Dendritic cell treated with granulocyte-macrophage colony-stimulating factor and Interleukin-4, amounts not matched to agents 40 ng/mL and 50 ng/mL, for 4 days (primary cell): ENCODE measurements around the gene LAMA5.

Source experiments
- H3K27ac Mint-ChIP-seq: one replicate; pipeline ENCODE4 v1.8.0; 2022; ENCODE audit warnings: mild to moderate bottlenecking, mixed read lengths
- H3K27me3 Mint-ChIP-seq: one replicate; pipeline ENCODE4 v1.8.0; 2022; ENCODE audit warnings: mild to moderate bottlenecking, mixed read lengths
- H3K36me3 Mint-ChIP-seq: one replicate; pipeline ENCODE4 v1.8.0; 2022; ENCODE audit warnings: low read depth, mixed read lengths
- H3K4me1 Mint-ChIP-seq: one replicate; pipeline ENCODE4 v1.8.0; 2022; ENCODE audit warnings: low read depth, mixed read lengths
- H3K4me3 Mint-ChIP-seq: one replicate; pipeline ENCODE4 v1.8.0; 2022; ENCODE audit warnings: mild to moderate bottlenecking, moderate library complexity, mixed read lengths
- H3K9me3 Mint-ChIP-seq: one replicate; pipeline ENCODE4 v1.8.0; 2022; ENCODE audit warnings: mixed read lengths
- intact Hi-C: fragments of 100-400 bp; cut with micrococcal nuclease; formaldehyde crosslinking; loops from one replicate; pipeline ENCODE4 v1.15.0; 2022

The LAMA5 gene

GRCh38 chr20:62396367-62397239 is 29.5 kb upstream of the LAMA5 start:
- H3K4me1 Mint-ChIP-seq = no peaks in the 10 kb centered on the region
- no peaks in the 10 kb centered on the region for H3K27me3 Mint-ChIP-seq
- no peak overlapping the region for H3K4me3 Mint-ChIP-seq
- peaks cover 87% of the 10 kb centered on the region for H3K36me3 Mint-ChIP-seq
- no peak overlapping the region for H3K27ac Mint-ChIP-seq
- intact Hi-C loops = no loop called here
- peaks cover 9% of the 10 kb centered on the region for H3K9me3 Mint-ChIP-seq

DNA sequence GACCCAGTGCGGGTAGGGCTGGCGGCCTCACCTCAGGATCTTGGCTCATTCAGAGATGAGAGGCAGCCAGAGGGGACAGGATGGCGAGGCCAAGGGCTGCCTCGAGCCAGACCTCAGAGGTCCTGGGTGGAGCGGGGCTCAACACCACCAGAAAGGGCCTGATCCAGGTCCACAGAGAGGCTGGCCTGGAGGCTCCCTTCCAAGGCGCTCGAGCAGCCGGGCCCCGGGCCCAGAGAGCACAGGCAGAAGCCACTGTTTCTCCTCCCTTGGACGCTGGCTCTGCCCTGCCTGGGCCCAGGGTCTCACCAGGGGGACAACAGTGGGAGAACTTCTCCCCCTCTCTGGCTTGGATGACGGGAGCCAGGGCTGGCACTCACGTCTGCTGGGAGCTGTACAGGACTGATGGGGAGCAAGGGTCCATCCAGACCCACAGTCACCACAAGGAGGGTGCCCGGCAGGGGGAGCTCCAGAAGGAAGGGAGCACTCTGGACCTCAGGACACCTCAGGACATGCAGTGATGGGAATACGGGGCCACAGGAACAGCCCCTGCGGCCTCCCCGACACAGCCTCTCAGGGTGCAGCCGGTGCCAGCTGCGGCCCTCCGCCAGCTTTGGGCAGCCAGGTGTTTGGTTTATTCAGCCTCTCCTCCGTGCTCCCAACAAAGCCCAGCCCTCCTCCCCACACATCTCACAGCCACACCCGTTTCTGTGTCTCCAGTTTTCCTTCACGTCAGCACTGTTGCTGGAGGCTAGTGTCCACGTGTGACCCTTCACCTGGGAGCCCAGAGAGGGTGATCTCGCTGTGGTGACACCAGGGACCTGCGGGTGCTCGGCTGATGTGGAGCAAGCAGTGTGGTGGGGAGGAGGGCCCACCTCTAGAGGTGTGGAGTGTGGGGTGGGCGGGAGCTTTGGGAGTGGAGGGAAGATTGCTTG is 28.5 kb upstream of the LAMA5 start:
- Mint-ChIP-seq H3K9me3 (peaks cover 9% of the 10 kb centered on the region), H3K36me3 (peaks cover 87% of the 10 kb centered on the region), H3K27ac (no peak overlapping the region), H3K4me3 (no peak overlapping the region), H3K27me3 (no peaks in the 10 kb centered on the region), H3K4me1 (no peaks in the 10 kb centered on the region)
- intact Hi-C loops = no loop called here

GRCh38 chr20:62394248-62395245 is 27.4 kb upstream of the LAMA5 start:
- no peak overlapping the region for H3K4me3 Mint-ChIP-seq

GRCh38 chr20:62393830-62394229 is 26.7 kb upstream of the LAMA5 start:
- peaks cover 95% of the 10 kb centered on the region for H3K36me3 Mint-ChIP-seq
- H3K4me1 Mint-ChIP-seq = peaks cover 8% of the 10 kb centered on the region
- intact Hi-C loops = no loop called here
- no peak overlapping the region for H3K4me3 Mint-ChIP-seq
- no peaks in the 10 kb centered on the region for H3K27me3 Mint-ChIP-seq
- peaks cover 9% of the 10 kb centered on the region for H3K9me3 Mint-ChIP-seq
- H3K27ac Mint-ChIP-seq = no peak overlapping the region

More at GRCh38 chr20:62394248-62395245, 27.4 kb upstream of the LAMA5 start:
- Mint-ChIP-seq H3K9me3 (peaks cover 9% of the 10 kb centered on the region), H3K27me3 (no peaks in the 10 kb centered on the region), H3K36me3 (peaks cover 88% of the 10 kb centered on the region), H3K4me1 (peaks cover under 1% of the 10 kb centered on the region), H3K27ac (no peak overlapping the region)
- intact Hi-C loops = no loop called here

GRCh38 chr20:62393335-62393665 is 26.2 kb upstream of the LAMA5 start:
- H3K27ac Mint-ChIP-seq = no peak overlapping the region
- H3K36me3 Mint-ChIP-seq = peaks cover 98% of the 10 kb centered on the region
- no peak overlapping the region for H3K4me3 Mint-ChIP-seq
- no peaks in the 10 kb centered on the region for H3K27me3 Mint-ChIP-seq
- H3K4me1 Mint-ChIP-seq = peaks cover 13% of the 10 kb centered on the region
- peaks cover 8% of the 10 kb centered on the region for H3K9me3 Mint-ChIP-seq
- intact Hi-C loops = no loop called here

- intact Hi-C loops = no loop called here
- Mint-ChIP-seq H3K27ac (no peak overlapping the region), H3K4me1 (peaks cover 18% of the 10 kb centered on the region), H3K27me3 (no peaks in the 10 kb centered on the region), H3K4me3 (no peak overlapping the region), H3K36me3 (peaks cover 98% of the 10 kb centered on the region), H3K9me3 (peaks cover 2% of the 10 kb centered on the region)
Measured at GRCh38 chr20:62392621-62393334, 25.7 kb upstream of the LAMA5 start.

DNA sequence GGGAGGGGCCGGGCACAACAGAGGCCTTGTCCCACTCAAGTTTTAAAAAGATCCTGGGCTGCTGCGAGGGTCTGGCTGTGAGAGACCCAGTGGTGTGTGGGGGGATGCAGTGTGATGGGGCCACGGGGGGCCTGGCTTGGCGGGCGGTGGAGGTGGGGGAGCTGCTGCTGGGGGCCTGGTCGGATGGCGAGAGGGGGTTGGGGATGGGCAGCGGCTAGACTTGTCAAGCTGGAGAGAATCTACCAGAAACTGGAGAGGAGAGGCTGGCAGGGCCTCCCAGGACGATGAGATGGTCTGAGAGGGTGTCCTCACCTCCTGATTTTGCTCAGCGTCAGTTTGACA is 24.9 kb upstream of the LAMA5 start:
- no peaks in the 10 kb centered on the region for H3K27me3 Mint-ChIP-seq
- no peaks in the 10 kb centered on the region for H3K9me3 Mint-ChIP-seq
- H3K4me1 Mint-ChIP-seq = peaks cover 24% of the 10 kb centered on the region
- intact Hi-C loops = no loop called here
- H3K36me3 Mint-ChIP-seq = peaks cover 98% of the 10 kb centered on the region
- no peak overlapping the region for H3K27ac Mint-ChIP-seq
- no peak overlapping the region for H3K4me3 Mint-ChIP-seq

GRCh38 chr20:62391165-62392076 is 24.3 kb upstream of the LAMA5 start:
- H3K4me3 Mint-ChIP-seq = no peak overlapping the region
- peaks cover 24% of the 10 kb centered on the region for H3K4me1 Mint-ChIP-seq
- peaks cover 95% of the 10 kb centered on the region for H3K36me3 Mint-ChIP-seq
- H3K9me3 Mint-ChIP-seq = no peaks in the 10 kb centered on the region
- H3K27me3 Mint-ChIP-seq = no peaks in the 10 kb centered on the region
- no peak overlapping the region for H3K27ac Mint-ChIP-seq
- intact Hi-C loops = no loop called here

DNA sequence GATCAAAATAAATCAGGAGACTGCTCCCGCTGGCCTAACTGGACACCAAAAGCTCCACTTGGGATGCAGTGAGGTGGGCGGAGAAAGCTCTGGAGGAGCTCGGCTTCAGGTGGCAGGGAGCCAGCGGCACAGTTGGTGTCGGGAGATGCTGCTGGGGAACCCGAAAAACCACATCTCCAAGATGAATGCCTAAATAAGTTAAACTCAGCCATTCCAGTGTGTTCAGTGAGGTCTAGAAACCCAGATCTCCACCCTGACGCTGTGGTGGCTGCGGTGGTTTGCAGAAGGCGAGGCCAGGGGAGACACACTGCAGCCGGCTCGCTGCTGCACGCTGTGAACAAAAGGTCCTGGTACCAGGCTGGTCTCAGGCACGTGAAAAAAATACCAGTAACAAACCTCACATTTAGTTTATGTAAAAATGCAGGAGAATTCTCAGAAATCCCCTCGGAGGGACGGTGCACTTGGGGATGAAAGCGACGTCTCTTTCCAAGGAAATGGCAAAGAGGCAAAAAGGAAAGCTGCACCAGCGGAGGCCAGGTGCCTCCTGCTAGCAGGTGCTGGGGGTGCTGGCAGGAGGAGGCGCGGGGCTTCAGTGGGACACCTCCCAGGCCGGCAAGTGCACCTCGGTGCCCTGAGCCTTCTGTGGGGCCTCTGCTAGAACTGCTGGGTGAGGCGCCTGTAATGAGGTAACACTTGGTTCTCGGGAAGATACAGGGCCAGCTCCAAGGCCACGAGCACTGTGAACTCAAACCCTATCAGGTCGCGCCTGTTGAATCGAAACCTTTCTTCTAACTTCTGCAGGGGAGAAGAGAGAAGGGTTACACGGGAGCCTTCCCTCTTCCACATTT is 23.4 kb upstream of the LAMA5 start:
- H3K9me3 Mint-ChIP-seq = no peaks in the 10 kb centered on the region
- intact Hi-C loops = no loop called here
- H3K27me3 Mint-ChIP-seq = no peaks in the 10 kb centered on the region
- H3K27ac Mint-ChIP-seq = no peak overlapping the region
- H3K4me3 Mint-ChIP-seq = no peak overlapping the region
- peaks cover 86% of the 10 kb centered on the region for H3K36me3 Mint-ChIP-seq
- peaks cover 32% of the 10 kb centered on the region for H3K4me1 Mint-ChIP-seq

GRCh38 chr20:62389601-62390087 is 22.5 kb upstream of the LAMA5 start:
- no peak overlapping the region for H3K27ac Mint-ChIP-seq
- H3K9me3 Mint-ChIP-seq = no peaks in the 10 kb centered on the region
- intact Hi-C loops = loop anchor here (10.0 kb wide), 1 partner anchor 415 kb away; the partner anchor contains the start of gene OGFR
- H3K4me1 Mint-ChIP-seq = peaks cover 40% of the 10 kb centered on the region
- H3K4me3 Mint-ChIP-seq = no peak overlapping the region
- no peaks in the 10 kb centered on the region for H3K27me3 Mint-ChIP-seq
- H3K36me3 Mint-ChIP-seq = peaks cover 77% of the 10 kb centered on the region

GRCh38 chr20:62388839-62389600 is 21.9 kb upstream of the LAMA5 start:
- Mint-ChIP-seq H3K36me3 (peaks cover 76% of the 10 kb centered on the region), H3K9me3 (no peaks in the 10 kb centered on the region), H3K4me3 (no peak overlapping the region), H3K27me3 (no peaks in the 10 kb centered on the region), H3K4me1 (peaks cover 45% of the 10 kb centered on the region), H3K27ac (no peak overlapping the region)
- intact Hi-C loops = loop anchor here (10.0 kb wide), 1 partner anchor 416 kb away; the partner anchor contains the start of gene OGFR
